Uterus (tissue), 4 donors: ENCODE results near the gene FZD1. TPM values are rescaled to one million over a fixed set of nuclear protein-coding genes. Genes with fewer than 3 reads are reported as not detected.

ENCODE experiments used
- DNase-seq, 2 donors: peaks; one replicate each; pipeline ENCODE4 v3.0.0-alpha.2; 2019 to 2020
- H3K27ac ChIP-seq, 2 donors: fragments of 200-600 bp; sonication (generic); 1 replicate in 1 of 2; 2 replicates in 1 of 2; pipeline ENCODE4 v1.5.1; 2016 to 2018
- H3K27me3 ChIP-seq, 2 donors: fragments of 200-600 bp; sonication (generic); one replicate each; pipeline ENCODE4 v1.5.1; 2018 to 2019; ENCODE audit warnings: control low read depth in 1 of 2
- H3K36me3 ChIP-seq, 2 donors: fragments of 200-600 bp; sonication (generic); one replicate each; pipeline ENCODE4 v1.5.1; 2019; ENCODE audit warnings: control low read depth in 1 of 2
- H3K4me1 ChIP-seq, 2 donors: fragments of 200-600 bp; sonication (generic); one replicate each; pipeline ENCODE4 v1.5.1; 2018 to 2019; ENCODE audit warnings: control low read depth in 1 of 2
- H3K4me3 ChIP-seq, 2 donors: fragments of 200-600 bp; sonication (generic); 1 replicate in 1 of 2; 2 replicates in 1 of 2; pipeline ENCODE4 v1.5.1; 2018 to 2019; ENCODE audit warnings: mild to moderate bottlenecking in 1 of 2
- H3K9me3 ChIP-seq, 2 donors: fragments of 200-600 bp; sonication (generic); one replicate each; pipeline ENCODE4 v1.5.1; 2019; ENCODE audit warnings: control low read depth in 1 of 2
- POLR2A ChIP-seq, 2 donors: fragments of 450-650 bp; IDR thresholded peaks; one replicate each; pipeline ENCODE4 v1.6.1; 2016; ENCODE audit warnings: antibody characterized with exemption in 2 of 2, mild to moderate bottlenecking in 1 of 2, moderate library complexity in 1 of 2
- intact Hi-C: fragments of 100-400 bp; cut with DNase I; formaldehyde crosslinking; loops from one replicate; pipeline ENCODE4 v1.15.1; 2023; ENCODE audit warnings: low total_unique reads
- total RNA-seq, 4 donors: library from RNA; depleted of rRNA in 3 of 4; stranded (reverse); fragments of >200 nt in 3 of 4; gene quantifications; one replicate each; pipeline versions ENCODE4 v1.1.0 to v1.2.4, GENCODE V29; 2014 to 2023
- TF ChIP-seq, protein P1 (sequence below), 4 experiments: fragments of 200-600 bp in 2 of 4; fragments of 450-650 bp in 2 of 4; sonication (generic) in 2 of 4; IDR thresholded peaks; one replicate each; pipeline ENCODE4 v1.5.1; 2016 to 2019; ENCODE audit warnings: antibody characterized with exemption in 4 of 4, mild to moderate bottlenecking in 2 of 4, moderate library complexity in 1 of 4
- donor health status: DM: yes; HTN: yes; CAD: no.

The FZD1 gene
- total RNA-seq, 4 donors from 2014 or later: 5.0 to 39.3 (median 10.2) TPM

DNA sequence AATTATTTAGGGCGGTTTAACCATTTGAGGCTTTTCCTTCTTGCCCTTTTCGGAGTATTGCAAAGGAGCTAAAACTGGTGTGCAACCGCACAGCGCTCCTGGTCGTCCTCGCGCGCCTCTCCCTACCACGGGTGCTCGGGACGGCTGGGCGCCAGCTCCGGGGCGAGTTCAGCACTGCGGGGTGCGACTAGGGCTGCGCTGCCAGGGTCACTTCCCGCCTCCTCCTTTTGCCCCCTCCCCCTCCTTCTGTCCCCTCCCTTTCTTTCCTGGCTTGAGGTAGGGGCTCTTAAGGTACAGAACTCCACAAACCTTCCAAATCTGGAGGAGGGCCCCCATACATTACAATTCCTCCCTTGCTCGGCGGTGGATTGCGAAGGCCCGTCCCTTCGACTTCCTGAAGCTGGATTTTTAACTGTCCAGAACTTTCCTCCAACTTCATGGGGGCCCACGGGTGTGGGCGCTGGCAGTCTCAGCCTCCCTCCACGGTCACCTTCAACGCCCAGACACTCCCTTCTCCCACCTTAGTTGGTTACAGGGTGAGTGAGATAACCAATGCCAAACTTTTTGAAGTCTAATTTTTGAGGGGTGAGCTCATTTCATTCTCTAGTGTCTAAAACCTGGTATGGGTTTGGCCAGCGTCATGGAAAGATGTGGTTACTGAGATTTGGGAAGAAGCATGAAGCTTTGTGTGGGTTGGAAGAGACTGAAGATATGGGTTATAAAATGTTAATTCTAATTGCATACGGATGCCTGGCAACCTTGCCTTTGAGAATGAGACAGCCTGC is 3.1 kb downstream of the FZD1 start:
- no peak for TF ChIP-seq POLR2A (IDR thresholded peaks at IDR 0.05)
- TF ChIP-seq, protein P1, sequence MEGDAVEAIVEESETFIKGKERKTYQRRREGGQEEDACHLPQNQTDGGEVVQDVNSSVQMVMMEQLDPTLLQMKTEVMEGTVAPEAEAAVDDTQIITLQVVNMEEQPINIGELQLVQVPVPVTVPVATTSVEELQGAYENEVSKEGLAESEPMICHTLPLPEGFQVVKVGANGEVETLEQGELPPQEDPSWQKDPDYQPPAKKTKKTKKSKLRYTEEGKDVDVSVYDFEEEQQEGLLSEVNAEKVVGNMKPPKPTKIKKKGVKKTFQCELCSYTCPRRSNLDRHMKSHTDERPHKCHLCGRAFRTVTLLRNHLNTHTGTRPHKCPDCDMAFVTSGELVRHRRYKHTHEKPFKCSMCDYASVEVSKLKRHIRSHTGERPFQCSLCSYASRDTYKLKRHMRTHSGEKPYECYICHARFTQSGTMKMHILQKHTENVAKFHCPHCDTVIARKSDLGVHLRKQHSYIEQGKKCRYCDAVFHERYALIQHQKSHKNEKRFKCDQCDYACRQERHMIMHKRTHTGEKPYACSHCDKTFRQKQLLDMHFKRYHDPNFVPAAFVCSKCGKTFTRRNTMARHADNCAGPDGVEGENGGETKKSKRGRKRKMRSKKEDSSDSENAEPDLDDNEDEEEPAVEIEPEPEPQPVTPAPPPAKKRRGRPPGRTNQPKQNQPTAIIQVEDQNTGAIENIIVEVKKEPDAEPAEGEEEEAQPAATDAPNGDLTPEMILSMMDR (IDR thresholded peaks at IDR 0.05): no peak
- H3K4me1 ChIP-seq: peaks cover 0 to 6% of the 10 kb centered on the region in 2 donors
- intact Hi-C loops: no loop called here
- no peaks in the 10 kb centered on the region for H3K9me3 ChIP-seq
- no peaks in the 10 kb centered on the region for H3K36me3 ChIP-seq
- peak overlapping the region; percentile 15 to 62 for H3K4me3 ChIP-seq
- no peaks in the 10 kb centered on the region for H3K27me3 ChIP-seq
- H3K27ac ChIP-seq: no peak overlapping the region
- DNase-seq: no peak

DNA sequence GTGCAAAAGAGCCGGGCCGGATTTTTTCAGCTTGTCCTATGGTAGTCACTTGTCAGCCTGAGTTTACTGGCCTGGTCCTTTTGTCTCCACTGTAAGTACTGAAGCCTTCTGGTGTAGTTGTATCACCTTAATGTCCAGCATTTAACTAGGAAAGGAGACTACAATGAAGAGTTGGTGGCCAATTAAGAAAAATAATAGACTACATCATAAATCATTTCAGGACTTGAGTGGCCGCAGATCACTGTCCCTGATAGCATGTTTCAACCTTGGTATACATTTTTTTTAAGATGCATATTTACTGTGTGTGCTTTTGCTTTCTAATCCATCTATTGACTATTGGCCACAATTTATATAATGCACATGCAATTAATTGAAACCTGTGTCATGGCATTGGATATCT is 6.1 kb downstream of the FZD1 start:
- intact Hi-C loops: no loop called here
- no peak for TF ChIP-seq POLR2A (IDR thresholded peaks at IDR 0.05)
- TF ChIP-seq, protein P1 (IDR thresholded peaks at IDR 0.05): no peak
- Histone ChIP-seq H3K36me3 (no peaks in the 10 kb centered on the region), H3K4me3 (no peak overlapping the region), H3K4me1 (peaks cover 0 to 6% of the 10 kb centered on the region in 2 donors), H3K9me3 (no peaks in the 10 kb centered on the region), H3K27me3 (no peaks in the 10 kb centered on the region), H3K27ac (no peak overlapping the region)
- no peak for DNase-seq

DNA sequence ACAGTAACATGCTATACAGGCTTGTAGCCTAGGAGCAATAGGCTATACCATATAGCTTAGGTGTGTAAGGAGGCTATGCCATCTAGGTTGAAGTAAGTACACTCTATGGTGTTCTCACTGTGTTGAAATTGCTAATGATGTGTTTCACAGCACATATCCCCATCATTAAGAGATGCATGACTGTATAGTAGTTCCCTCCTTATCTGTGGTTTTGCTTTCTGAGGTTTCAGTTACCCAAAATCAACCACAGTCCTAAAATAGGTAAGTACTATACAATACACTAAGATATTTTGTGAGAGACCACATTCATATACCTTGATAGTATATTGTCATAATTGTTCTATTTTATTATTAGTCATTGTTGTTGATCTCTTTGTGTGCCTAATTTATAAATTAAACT is 12.7 kb downstream of the FZD1 start:
- no peaks in the 10 kb centered on the region for H3K9me3 ChIP-seq
- intact Hi-C loops: no loop called here
- no peak overlapping the region for H3K4me3 ChIP-seq
- no peaks in the 10 kb centered on the region for H3K36me3 ChIP-seq
- no peaks in the 10 kb centered on the region for H3K4me1 ChIP-seq
- no peak overlapping the region for H3K27ac ChIP-seq
- no peak for DNase-seq
- TF ChIP-seq, protein P1 (IDR thresholded peaks at IDR 0.05): no peak
- no peak for TF ChIP-seq POLR2A (IDR thresholded peaks at IDR 0.05)
- no peaks in the 10 kb centered on the region for H3K27me3 ChIP-seq

DNA sequence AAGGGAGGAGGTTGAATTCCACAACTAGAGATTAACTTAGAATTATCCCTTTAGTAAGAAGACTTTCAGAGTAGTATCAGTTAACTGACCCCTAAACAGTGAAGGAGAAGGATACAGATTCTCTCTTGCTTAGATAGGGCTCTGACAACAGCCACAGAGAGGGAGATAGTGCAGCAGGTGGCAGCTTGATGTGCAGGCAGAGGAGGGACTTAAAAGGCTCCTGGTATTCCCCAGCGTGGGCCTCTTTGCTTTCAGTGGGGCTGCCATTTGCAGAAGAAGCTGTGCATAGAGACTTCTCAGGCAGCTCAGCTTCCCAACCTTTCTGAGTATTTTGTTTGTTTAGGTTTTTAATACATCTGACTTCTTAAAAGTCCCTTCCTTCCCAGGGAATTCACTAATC is 16.0 kb downstream of the FZD1 start:
- Histone ChIP-seq H3K27ac (no peak overlapping the region), H3K36me3 (no peaks in the 10 kb centered on the region), H3K27me3 (no peaks in the 10 kb centered on the region), H3K9me3 (no peaks in the 10 kb centered on the region), H3K4me3 (no peak overlapping the region), H3K4me1 (no peaks in the 10 kb centered on the region)
- intact Hi-C loops: no loop called here
- DNase-seq: no peak
- TF ChIP-seq POLR2A (IDR thresholded peaks at IDR 0.05): no peak
- TF ChIP-seq, protein P1 (IDR thresholded peaks at IDR 0.05): no peak

DNA sequence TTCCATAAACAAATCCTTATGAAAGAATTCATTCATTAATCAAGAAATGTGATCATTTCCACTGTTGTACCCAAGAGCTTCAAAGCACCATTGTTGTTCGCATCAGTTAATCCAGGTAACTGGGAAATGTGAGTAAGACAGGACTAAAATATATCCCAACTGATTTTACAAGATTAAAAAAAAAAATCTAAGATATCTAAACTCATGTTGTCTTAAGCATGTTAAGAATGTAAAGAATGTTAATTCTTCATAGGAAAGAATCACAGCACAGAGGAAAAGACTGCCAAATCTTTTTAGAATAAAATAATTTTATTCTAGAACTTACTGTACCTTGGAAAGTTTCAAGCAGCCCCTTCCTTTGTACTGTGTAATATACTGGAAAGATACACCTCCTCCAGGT is 16.4 kb downstream of the FZD1 start:
- Histone ChIP-seq H3K9me3 (no peaks in the 10 kb centered on the region), H3K4me1 (no peaks in the 10 kb centered on the region), H3K27ac (no peak overlapping the region), H3K4me3 (no peak overlapping the region), H3K36me3 (no peaks in the 10 kb centered on the region), H3K27me3 (no peaks in the 10 kb centered on the region)
- TF ChIP-seq POLR2A (IDR thresholded peaks at IDR 0.05): no peak
- TF ChIP-seq, protein P1 (IDR thresholded peaks at IDR 0.05): no peak
- no peak for DNase-seq
- intact Hi-C loops: no loop called here
